NCI-H1048 (cell line): ENCODE measurements around the gene SACS.
A peak's percentile ranks its signal among the peaks of the same experiment; 100 is the strongest.
"Not testable (repeated sequence)": the region's sequence is repeated elsewhere in the genome, so short reads cannot be mapped to it uniquely, and the experiment has no call there.

Source experiments
- DNase-seq: peaks from one replicate; lab custom pipeline; 2025; lab: John Stamatoyannopoulos, UW

The SACS gene

DNA sequence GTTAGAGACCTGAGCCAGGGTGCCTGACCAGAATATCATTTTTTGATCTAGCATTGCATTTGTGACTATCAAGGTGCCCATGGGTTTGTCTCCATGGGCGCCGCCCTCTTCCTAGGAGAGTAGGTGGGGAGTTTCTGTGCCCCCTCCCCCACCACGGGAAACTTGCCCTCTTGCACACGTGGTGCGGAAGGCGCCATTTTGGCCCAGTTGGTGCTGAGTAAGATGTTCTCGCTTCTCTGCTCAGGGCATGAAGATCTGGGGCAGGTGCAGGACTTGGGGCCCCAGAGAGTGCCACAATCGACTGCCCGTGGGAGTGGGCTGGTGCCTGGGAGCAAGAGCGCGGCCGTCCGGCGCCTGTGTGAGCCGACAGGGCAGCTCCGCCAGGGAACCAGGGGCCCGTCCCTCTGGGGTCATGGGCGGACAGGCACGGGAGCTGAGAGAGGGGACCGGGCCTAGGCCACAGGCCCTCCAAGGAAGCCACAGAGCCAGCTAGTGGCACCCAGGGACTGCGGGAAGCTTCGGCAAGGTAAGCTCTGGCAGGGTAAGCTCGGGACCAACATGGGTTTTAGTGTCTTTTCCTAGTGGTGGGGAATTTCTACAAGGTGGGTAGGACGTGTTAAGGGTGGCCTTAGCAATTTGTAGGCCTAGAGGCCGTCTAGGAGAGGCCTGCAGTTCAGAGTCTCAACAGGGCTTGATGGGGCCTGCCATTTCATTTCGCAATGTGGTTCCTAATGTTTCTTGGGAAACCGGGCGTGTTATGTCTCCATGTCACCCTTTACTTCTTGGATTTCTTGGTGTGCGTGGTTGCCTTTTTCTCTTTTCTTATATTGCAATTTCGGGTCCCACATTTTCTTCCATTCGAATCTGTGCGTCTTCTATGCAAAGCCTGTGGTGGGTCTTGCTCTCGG, 14.5 kb downstream of the SACS start:
- DNase-seq, result no peak

DNA sequence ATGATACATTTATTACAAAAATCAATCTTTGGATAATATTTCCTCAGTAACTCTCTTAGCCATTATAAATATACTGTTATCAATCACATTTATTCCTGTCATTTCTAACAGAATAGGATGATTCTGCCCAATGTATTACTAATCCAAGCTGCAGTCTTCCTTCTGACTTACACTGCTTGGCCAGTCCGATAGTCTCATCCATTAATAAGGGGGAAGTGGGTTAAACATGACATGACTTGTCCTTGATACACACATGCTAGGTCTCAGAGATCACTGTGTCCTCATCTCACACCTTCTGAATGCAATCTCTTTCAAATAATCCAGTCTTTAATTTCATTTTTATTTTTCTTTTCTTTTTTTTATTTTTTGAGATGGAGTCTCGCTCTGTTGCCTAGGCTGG, 18.8 kb downstream of the SACS start:
- no peak for DNase-seq

DNA sequence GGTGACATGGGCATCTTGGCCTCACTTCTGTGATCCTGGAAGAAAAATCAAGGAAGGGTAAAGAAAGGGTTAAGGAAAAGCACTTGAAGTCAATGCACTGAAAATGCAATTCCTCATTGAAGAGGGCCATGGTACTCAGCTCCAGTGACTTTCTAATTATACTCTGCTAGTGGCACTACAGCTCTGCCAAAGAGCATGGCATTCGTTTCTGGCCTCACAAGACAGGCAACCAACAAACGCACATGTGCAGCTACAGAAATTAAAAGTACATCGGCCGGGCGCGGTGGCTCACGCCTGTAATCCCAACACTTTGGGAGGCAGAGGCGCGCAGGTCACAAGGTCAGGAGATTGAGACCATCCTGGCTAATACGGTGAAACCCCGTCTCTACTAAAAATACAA, 21.8 kb downstream of the SACS start:
- DNase-seq, result no peak

- no peak for DNase-seq
These were observed 22.3 kb downstream of the SACS start for GRCh38 chr13:23411220-23411619.

DNA sequence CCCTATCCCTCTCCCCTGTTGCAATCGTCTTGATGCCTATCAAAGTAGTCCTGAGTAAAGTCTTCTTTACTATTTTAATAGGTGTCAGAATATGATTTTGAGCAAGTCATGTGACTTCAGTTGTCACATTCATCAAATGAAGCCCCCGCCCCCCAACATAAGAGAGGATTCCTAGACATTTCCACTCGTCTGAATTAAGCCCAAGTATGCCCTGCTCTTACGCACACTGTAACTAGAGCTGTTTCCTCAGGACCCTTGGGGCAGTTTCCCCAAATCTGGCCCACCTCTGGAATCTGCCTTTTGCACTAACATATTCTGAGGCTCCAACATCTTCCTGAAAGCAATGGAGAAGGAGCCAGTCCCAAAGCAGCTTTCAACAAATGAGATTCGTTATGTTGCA, 25.5 kb downstream of the SACS start:
- DNase-seq, result no peak

DNA sequence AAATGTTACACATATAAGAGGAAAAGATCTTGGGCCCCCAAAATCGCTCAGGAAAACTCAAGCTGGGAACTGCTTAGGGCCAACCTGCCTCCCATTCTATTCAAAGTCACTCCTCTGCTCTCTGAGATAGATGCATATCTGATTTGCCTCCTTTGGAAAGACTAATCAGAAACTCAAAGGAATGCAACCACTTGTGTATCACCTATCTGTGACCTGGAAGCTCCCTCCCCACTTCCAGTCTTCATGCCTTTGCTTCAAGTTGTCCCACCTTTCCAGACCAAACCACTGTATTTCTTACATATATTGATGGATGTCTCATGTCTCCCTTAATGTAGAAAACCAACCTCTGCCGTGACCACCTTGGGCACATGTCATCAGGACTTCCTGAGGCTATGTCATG, 32.3 kb downstream of the SACS start:
- DNase-seq, result not testable (repeated sequence)

DNA sequence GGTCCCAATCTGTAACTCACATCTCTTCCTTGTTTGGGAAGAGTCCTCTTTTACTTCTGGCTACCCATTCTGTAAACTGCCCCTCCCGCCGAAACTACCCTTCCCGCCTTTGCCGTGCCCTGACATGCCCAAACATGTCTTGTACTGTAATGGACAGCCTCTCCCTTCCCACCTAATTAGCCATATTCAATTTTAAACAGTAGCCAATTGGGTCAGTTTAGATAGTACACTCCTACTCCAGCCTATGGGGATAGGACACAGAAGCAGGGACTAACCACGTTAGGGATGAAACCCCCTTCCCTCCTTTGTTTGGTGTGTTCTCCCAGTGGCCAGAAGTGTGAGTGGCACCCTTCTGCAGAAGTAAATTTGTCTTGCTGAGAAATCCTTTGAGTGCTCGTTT, 34.2 kb downstream of the SACS start:
- no peak for DNase-seq

GRCh38 chr13:23394821-23395220, 38.7 kb downstream of the SACS start:
- DNase-seq, result no peak

DNA sequence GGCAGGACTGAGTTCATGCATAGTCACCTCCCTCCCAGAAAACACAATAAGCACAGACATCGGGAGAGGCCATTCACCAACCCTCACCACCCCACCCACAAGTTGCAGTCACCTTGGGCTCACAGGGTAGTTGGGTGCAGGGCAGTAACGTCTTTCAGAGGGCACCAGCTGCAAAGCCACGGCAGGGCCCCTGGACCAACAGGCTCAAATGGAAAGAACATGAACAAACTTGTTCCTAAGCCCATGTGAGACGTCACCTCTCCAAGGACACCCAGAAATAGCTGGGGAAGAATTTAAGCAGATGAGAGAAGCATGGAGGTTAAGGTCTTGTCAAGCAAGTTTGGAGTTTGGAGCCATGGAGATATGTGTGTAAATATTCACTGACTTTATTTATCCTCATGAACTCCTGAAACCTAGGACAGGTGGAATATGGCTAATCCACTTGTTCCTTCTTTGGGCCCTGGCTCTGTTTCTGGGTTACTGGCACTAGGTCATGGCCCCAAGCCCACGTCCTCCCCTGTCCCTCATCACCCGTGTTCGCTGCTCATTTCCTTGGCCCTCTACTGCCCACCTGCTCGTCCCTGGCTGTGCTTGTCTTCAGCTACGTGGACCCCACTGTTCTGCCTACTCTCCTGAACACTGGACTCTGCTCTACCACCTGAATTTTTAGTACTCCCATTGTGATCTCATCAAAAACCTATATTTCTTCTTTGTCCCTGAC, 40.4 kb downstream of the SACS start:
- DNase-seq, result no peak

DNA sequence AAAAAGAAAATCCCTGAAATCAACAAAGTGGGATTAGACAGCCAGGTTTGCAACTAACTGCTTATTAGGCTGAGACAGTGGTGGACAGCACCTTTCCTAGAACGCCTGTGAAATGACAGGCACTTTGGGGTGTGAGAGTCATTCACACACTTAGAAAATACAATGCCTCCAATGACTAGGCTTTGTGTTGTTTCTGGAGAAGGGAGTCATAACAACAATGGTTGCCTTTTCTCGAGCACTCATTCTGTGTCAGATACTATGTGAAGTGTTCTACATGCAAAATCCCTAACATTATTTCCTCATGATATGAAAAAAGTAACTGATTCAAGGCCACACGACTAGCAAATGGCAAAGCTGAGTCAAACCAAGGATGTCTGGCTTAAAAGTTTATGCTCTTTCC, 41.2 kb downstream of the SACS start:
- no peak for DNase-seq

DNA sequence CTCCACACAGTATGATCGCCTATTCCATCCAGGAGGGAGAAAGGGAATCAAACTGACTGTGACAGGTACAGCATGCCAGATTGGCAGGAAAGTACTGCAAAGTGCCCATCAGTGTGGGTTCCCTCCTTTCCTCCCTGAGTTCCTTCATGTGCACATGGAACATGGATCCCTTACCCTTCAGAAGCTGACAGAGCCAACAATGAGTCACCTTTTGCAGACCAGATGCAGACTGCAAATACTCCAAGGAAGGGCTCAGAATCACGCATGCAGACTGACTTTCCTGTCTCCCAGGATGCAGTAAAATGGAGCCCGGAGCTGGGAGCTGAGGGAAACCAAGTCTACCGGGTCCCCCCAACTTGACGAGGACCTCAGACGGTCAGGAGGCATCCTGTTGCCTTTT, 41.8 kb downstream of the SACS start:
- DNase-seq, result no peak

GRCh38 chr13:23386533-23386932, 47.0 kb downstream of the SACS start:
- no peak for DNase-seq

DNA sequence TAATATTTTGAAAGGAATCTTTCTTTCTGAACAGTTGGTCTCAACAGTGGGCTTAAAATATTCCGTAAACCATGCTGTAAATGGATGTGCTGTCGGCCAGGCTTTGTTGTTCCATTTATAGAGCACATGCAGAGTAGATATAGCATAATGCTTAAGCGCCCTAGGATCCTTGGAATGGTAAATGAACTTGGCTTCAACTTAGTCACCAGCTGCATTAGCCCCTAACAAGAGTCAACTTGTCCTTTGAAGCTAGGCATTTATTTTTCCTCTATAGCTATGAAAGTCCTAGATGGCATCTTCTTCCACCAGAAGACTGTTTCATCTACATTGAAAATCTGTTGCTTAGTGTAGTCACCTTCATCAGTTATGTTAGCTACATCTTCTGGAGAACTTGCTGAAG, 47.6 kb downstream of the SACS start:
- DNase-seq, result no peak

- no peak for DNase-seq
These were observed 49.4 kb downstream of the SACS start for GRCh38 chr13:23384111-23384510.

DNA sequence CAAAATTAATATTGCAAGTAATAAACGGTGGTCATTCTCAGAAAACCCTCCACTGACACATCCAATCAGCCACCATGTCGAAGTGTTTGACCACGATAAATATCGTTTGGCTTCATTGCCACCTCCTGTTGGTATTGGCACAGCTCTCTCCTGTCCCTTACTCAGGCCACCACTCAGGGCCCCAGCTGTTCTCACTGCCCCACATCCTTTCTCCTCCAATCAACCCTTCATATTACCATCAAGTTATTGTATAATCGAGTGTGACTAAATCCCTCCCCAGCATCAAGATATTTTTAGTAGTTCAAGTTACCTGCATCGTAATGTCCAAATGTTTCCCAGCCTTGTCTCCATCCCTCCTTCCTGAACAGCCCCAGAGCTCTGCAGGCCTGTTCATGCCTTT, 50.4 kb downstream of the SACS start:
- no peak for DNase-seq

DNA sequence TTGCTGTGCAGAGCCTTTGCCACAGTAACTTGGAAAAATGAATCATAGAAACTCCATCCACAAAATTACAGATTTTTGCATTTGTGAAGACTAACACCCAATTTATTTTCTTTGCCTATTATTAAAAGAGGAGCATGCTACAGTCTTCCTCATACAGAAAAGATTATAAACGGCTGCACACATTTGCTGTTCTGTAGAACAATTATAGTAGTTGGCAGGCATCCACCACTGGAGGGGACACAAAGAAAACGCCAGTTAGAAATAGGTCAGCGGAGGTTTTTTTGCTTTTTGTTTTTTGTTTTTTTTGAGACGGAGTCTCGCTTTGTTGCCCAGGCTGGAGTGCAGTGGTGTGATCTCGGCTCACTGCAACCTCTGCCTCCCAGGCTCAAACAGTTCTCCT, 51.6 kb downstream of the SACS start:
- peak; percentile 2 for DNase-seq

GRCh38 chr13:23380534-23380933, 53.0 kb downstream of the SACS start:
- no peak for DNase-seq

- no peak for DNase-seq
These were observed 55.4 kb downstream of the SACS start for GRCh38 chr13:23377983-23378632.

DNA sequence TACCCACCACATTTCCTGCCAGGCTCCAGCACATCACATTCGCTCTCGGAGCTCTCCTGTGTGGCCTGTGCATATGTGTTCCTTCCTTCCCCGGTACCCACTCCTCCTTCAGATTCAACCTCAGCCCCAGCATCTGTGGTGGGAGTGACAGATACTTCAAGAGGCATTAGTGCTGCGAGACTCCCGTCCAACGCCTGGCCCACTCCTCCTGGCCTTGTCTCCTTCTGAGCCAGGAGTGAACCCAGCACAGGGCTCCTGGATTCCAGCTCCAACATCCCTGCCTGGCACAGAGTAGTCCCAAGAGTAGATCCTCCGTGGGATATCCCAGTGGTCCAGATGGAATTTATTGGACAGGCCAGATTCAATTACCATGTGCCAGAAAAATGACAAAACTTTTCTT, 55.9 kb downstream of the SACS start:
- no peak for DNase-seq

DNA sequence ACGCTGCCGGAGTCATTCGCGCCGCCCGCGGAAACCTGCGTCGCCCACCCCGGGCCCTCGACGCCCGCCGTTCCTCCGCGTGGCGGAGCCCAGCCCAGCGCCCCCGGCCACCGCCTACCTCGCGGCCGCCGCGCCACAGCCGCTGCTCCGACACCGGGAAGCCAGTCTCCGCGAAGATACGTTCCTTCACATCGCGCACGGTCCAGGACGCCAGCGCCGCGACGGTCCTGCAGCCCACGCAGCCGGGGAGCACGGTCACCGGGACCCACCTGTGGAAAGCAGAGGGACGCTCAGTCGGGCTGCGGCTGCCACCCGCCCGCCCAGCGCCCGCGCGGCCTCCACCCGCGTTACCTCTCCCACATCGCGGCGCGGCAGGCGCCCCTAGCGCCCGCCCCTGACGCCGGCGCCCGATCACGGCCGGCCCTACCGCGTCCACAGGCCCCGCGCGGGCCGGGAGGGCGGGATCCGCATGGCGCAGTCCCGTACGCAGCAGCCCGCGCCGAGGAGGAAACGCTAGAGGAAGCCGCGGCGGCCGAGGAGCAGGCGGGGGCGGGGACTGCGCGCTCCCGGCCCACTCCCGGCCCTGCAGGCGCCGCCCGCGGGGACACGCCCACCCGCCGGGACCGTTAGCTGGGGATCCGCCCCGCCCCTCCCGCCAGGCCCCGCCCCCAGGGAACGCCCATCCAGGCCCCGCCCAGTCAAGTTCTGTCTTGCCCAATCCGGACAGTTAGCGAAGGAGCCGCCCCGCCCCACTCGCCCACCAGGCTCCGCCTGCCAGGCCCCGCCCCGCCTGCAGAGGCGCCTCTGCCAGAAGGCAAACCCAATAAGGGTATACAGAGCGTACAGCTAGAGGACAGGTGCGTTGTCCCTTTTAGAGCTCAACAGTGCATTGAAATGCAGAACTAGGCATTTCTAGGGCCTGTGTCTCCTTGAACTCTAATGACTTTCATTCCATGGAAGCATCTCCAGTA, 58.2 kb downstream of the SACS start:
- DNase-seq, result peak; percentile 85

GRCh38 chr13:23372264-23372906, 61.1 kb downstream of the SACS start:
- DNase-seq, result no peak
